Subcutaneous adipose tissue (tissue), 4 donors: Measurements from ENCODE around the gene PFDN2. TPM values are rescaled to one million over a fixed set of nuclear protein-coding genes. Genes with fewer than 3 reads are reported as not detected.

Experiments
- total RNA-seq, 4 donors: library from RNA; depleted of rRNA; stranded (reverse); fragments of >200 nt; gene quantifications; one replicate each; pipeline ENCODE4 v1.1.0, GENCODE V29; 2016
- TF ChIP-seq, protein P1 (sequence below): fragments of 450-650 bp; IDR thresholded peaks from one replicate; pipeline ENCODE4 v1.5.1; 2016; ENCODE audit warnings: low read depth, mild to moderate bottlenecking, control low read depth, antibody characterized with exemption, moderate library complexity

The PFDN2 gene
- total RNA-seq, 4 donors from 2014 or later, result 35.0 to 57.1 (median 42.5) TPM

DNA sequence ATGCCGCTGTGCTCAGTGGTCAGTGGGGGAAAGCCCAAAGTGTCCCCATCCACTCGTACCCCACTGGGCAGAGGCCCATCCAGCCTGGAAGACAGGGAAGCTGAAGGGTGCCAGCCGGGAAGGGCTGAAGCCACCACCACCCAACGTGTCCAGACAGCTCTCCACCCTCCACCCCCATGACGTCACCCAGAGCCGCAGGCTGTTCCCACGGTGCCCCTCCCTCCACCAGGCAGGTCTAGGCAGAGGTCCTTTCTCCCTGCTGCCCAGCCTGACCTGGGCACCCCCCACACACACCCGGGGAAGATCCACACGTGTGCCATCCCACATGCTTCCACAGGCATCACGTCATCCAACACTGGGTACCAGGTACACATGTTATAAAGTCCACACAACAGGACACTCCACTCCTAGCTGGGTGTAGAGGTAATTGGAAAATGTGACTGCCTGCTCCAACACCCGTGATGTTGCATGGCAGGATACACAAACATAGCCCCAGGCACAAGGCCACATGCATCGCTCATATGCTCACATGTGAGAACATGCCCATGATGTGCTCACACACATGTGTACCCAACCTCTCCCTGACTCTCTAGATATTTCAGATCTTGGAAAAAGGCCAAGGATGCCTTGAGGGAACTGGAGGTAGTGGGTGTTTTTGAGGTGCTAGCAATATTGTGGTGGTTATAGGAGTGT lies 43.0 kb downstream of the PFDN2 start:
- TF ChIP-seq, protein P1, sequence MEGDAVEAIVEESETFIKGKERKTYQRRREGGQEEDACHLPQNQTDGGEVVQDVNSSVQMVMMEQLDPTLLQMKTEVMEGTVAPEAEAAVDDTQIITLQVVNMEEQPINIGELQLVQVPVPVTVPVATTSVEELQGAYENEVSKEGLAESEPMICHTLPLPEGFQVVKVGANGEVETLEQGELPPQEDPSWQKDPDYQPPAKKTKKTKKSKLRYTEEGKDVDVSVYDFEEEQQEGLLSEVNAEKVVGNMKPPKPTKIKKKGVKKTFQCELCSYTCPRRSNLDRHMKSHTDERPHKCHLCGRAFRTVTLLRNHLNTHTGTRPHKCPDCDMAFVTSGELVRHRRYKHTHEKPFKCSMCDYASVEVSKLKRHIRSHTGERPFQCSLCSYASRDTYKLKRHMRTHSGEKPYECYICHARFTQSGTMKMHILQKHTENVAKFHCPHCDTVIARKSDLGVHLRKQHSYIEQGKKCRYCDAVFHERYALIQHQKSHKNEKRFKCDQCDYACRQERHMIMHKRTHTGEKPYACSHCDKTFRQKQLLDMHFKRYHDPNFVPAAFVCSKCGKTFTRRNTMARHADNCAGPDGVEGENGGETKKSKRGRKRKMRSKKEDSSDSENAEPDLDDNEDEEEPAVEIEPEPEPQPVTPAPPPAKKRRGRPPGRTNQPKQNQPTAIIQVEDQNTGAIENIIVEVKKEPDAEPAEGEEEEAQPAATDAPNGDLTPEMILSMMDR, result no peak

DNA sequence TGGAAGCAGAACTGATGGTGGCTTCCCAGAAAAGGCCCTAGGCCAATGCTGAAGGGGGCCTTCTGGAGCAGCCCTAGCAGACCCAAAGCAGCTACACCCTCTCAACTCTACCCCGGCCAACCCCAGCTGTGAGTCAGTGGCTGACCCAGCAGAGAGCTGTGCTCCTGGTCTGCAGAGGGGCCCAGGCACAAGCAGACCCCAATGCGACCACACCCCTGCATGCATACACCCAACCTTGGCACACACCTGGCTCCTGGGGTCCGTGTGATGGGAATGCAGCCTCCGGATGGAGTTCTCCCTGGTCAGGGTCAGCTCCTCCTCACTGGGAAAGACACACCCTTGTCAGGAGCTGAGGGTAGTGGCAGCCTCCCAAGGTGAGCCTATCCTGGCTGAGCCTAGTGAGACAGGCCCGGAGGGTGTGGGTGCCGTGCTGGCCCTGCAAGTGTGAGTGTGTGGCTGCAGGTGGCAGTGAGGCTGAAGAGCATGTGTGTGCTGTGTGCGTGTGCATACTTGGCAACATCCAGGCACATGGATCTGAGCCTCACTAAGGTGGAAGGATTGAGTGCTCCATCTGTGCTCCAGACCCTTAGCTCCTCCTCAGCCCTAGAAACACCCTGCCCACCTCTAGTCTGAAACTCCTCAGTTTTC lies 44.2 kb downstream of the PFDN2 start:
- TF ChIP-seq, protein P1, result no peak

GRCh38 chr1:161072751-161073449 lies 44.9 kb downstream of the PFDN2 start:
- TF ChIP-seq, protein P1, result no peak

DNA sequence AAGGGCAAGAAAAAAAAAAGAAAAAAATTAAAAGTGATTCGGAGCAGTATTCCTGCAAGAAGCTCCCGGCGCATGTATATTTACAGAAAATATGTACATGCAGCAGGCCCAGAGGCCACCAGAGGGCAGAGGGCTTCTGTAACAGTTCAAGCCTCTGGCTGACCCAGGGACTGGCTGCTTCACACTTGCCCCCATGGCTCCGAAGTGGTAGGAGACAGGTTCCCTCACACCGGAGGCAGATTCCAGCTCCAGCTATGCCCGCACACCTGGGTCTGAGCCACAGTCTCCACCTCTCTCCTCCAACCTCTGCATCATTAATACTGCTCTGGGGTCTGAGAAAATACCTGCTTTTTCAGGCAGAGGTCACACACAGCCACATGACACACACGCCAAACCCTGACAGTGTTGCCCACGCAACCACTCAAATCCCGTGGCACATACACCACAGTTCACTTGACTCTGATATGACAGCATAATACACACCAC lies 45.9 kb downstream of the PFDN2 start:
- TF ChIP-seq, protein P1, result no peak

DNA sequence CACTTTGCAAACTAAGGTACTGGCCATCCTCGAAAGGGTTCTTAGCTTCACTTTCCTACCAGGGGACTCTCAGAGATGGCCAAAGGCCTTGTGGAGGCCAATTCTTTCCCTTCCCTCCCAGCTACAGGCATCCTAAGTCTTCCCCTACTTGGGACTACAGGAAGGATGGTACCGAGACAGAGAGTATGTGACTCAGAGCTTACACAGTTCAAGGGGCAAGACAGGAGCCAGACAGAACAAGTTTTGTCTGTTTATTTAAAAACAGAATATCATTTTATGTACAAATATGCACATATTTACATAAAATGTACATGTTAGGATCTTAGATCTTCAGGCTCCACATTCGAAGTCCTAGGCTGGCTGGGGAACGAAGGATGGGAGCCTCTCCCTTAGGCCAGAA lies 47.1 kb downstream of the PFDN2 start:
- TF ChIP-seq, protein P1, result no peak

DNA sequence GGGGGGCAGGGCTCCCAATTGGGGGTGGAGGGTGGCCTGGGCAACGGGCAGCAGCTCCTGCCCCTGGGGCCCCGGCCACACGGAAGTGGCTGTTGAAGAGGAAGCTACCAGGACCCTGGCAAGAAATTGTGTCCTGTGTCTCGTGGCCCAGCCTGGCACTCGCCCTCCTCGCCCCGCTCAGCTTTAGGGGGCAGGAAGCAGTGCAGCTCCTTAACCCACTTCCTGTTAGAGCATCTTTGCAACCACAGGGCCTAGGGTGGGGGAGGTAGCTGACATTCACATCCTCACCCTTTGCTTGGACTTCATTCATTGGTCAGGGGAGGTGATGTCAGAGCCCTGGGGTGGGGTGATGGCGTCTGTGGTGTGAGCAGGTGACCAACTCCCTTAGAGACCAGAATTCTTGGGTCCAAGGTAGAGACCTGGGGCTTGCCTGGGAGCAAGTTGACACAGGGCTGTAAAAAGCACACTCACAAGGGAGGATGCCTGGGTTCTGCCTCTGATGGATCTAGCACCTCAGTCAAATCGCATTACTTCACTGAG lies 48.0 kb downstream of the PFDN2 start, which contains the start of gene ARHGAP30:
ARHGAP30 (minus strand) TSS at position 161 of the 540 bp plus-strand sequence. CDS start 267 bp downstream, outside the sequence.
- TF ChIP-seq, protein P1, result no peak

DNA sequence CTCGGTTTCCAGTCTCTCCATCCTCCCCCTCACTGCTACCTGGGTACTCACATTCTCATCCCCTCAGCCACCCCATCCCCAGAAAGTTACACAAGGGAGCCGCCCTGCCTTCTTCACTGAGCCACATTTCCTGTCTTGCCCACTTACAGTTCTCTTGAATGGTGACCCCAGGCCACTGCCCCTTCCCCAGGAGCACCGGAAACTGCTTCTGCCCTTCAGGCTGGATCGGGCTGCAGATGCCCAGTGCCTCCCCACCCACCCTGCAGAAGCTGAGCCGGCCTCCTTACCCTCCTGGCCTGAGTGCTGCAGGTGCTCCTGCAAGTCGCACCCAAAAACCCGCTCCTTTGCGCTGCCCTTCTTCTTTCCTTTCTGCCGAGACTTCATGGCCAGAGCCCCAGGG lies 48.6 kb downstream of the PFDN2 start:
- TF ChIP-seq, protein P1, result no peak
